GM11168 (cell line): ENCODE data around the gene DLGAP5.

Source experiments
- in situ Hi-C: fragments of 300-500 bp; cut with MboI; formaldehyde crosslinking; loops from one replicate; pipeline ENCODE4 v1.12.0; 2022; ENCODE audit warnings: low sequenced_read_pairs; ENCODE audit not compliant: unreplicated experiment

DLGAP5 gene

GRCh38 chr14:55192054-55192621 is 753 bp upstream of the DLGAP5 start:
- in situ Hi-C loops = no loop called here

GRCh38 chr14:55190906-55191202 is 531 bp downstream of the DLGAP5 start:
- in situ Hi-C loops = no loop called here

- in situ Hi-C loops = no loop called here
These were observed 2.6 kb downstream of the DLGAP5 start for GRCh38 chr14:55188686-55189295.

DNA sequence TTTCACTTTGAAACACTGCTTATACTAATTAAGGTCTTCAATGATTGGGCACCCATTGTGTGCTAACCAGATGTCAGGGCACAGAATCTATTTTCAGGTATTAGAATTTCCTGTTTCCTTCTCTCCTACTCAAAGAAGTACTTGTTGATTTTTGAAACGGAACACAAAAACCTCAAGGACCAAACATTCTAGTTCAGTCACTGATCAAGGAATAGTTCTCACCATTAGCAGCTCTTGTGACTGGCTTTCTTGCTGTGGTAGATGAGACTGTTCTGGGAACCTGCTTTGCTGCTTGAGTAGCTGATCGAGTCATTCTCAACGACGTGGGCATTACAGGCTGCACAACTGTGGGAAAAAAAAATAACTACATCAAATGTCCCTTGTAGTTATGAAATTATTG is 11.0 kb downstream of the DLGAP5 start:
- in situ Hi-C loops = no loop called here

GRCh38 chr14:55180006-55180405 is 11.4 kb downstream of the DLGAP5 start:
- in situ Hi-C loops = no loop called here

GRCh38 chr14:55170526-55170925 is 20.9 kb downstream of the DLGAP5 start:
- in situ Hi-C loops = no loop called here

GRCh38 chr14:55160989-55161388 is 30.4 kb downstream of the DLGAP5 start:
- in situ Hi-C loops = no loop called here

- in situ Hi-C loops = no loop called here
These were observed 33.0 kb downstream of the DLGAP5 start for GRCh38 chr14:55158412-55158811.

- in situ Hi-C loops = no loop called here
These were observed 34.3 kb downstream of the DLGAP5 start for GRCh38 chr14:55157080-55157479.

DNA sequence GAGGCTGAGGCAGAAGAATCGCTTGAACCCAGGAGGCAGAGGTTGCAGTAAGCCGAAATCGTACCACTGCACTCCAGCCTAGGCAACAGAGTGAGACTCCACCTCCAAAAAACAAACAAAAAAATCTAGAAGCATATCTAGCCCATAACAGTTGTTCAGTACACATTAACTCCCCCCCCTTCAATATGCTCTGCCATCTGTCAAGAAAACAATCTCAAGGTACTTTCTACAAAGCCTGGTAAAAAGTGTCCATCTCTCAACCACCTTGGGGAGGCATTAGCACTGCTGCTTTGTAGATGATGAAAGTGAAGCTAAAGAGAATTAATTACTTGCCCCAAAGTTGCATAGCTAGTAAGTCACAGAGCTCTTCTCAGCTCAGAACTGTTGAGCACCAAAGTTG is 37.4 kb downstream of the DLGAP5 start:
- in situ Hi-C loops = no loop called here

DNA sequence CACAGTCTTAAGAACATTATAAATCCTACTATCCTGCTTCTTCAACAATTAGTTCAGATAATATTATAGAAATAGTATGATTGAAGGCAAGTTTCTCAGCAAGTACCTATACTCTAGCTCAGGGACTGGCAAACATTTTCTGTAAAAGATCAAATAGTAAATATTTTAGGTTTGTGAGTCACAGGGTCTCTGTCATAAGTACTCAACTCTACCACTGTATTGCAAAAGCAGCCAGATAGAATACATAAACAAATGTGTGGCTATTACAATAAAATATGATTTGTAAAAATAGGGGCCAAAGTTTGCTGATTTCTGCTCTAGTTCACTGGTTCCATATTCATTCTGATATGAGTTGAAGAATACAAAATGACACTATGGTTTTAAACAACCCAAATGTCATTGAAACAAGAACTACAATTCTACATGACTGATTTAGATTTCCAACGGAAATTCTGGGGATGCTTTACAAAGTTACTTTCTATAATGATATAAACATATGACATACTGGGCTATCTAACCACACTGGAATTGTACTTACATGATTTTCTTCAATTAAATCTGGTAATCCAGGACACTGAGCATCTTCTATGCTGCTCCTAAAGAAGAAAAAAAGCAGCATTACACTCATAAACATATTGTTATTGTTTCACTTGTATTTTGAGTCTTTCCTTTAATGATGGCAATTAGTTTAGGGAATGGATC is 39.2 kb downstream of the DLGAP5 start:
- in situ Hi-C loops = no loop called here

DNA sequence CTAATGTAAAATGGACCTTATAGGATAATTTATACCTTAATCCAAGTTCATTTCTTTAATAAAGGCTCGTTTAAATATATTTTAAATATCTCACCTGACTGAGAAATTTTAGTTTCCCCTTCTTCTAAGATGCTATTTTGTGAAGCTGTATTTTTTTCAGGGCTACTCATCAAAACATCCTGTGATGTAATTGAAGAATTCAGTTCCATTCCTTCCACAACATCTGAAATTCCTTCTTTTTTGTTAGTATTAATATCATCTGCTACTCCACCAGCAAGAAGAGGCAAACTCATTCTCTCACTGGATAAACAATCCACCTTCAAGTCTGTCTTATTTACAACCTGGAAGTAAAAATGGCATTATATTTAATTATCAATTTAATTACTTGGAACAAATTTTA is 39.8 kb downstream of the DLGAP5 start:
- in situ Hi-C loops = no loop called here

DNA sequence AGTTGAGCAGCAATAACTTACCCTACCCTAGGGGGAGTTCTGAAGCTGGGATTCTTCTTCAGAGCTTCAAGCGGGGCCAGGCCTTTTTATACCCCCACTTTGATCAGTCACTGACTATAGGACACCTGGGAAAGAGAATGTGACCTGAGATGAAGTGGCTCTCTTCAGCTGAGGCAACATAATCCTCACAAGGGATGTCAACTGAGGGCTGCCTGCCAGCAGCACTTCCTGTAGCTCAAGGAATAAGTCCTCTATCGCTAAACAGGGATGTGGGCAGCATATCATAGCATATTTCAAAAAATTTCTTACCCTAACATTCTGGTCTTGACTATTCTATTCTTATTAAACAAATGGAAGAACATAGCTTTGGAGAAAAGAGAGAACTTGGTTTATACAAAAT is 45.0 kb downstream of the DLGAP5 start:
- in situ Hi-C loops = no loop called here

- in situ Hi-C loops = no loop called here
These were observed 48.9 kb downstream of the DLGAP5 start for GRCh38 chr14:55142466-55142865.

- in situ Hi-C loops = no loop called here
These were observed 49.6 kb downstream of the DLGAP5 start for GRCh38 chr14:55141825-55142224.

GRCh38 chr14:55139696-55140509 is 51.5 kb downstream of the DLGAP5 start:
- in situ Hi-C loops = no loop called here

DNA sequence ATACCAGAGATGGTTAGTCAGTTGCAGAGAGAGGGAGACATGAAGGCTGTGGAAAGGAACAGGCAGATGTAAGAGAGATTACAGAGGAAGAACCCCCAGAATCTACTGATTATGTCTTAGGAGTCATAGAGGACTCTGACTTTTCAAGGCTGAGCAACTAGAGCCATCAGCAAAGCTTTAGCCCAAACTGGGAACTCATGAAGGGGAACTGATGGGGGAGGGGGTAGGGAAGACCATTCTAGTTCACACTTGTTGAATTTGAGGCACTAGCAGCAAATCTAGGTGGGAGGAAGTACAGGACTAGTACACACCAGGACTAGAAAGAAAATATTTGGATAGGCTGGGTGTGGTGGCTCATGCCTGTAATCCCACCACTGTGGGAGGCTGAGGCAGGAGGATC is 52.2 kb downstream of the DLGAP5 start:
- in situ Hi-C loops = no loop called here

GRCh38 chr14:55138091-55138490 is 53.3 kb downstream of the DLGAP5 start:
- in situ Hi-C loops = no loop called here

- in situ Hi-C loops = no loop called here
These were observed 54.2 kb downstream of the DLGAP5 start for GRCh38 chr14:55136885-55137786.

- in situ Hi-C loops = no loop called here
These were observed 55.1 kb downstream of the DLGAP5 start for GRCh38 chr14:55136241-55136640.
